OCI-LY3 (cell line): ENCODE data around the gene PLCXD1.

ENCODE experiments used
- CTCF ChIP-seq: fragments of 200-600, 300-600 bp; sonication (generic); IDR thresholded peaks from 2 replicates; pipeline ENCODE4 v1.5.1; 2014; ENCODE audit warnings: antibody characterized with exemption, low read length, low read depth
- EZH2phosphoT487 ChIP-seq: fragments of 200-600 bp; shearing (Covaris generic); IDR thresholded peaks from 2 replicates; pipeline ENCODE4 v1.6.1; 2018; ENCODE audit warnings: antibody characterized with exemption, mixed run types, low read depth

- TF ChIP-seq CTCF (no peak), EZH2phosphoT487 (no peak)
These were observed 32.4 kb downstream of the PLCXD1 start for GRCh38 chrX:313546-313945.
